Ovary (tissue), 9 donors: ENCODE measurements around the gene VWA7. TPM values are rescaled to one million over a fixed set of nuclear protein-coding genes. Genes with fewer than 3 reads are reported as not detected.

Source experiments
- DNase-seq, 5 donors: peaks; one replicate each; pipeline ENCODE4 v3.0.0-alpha.2; 2019 to 2020
- H3K27ac ChIP-seq, 2 donors: fragments of 200-600 bp; one replicate each; pipeline versions ENCODE4 v1.5.1 to v1.8.0; 2019 to 2022
- H3K27me3 ChIP-seq: fragments of 200-600 bp; one replicate; pipeline ENCODE4 v1.8.0; 2022
- H3K36me3 ChIP-seq: fragments of 200-600 bp; sonication (generic); one replicate; pipeline ENCODE4 v1.5.1; 2019
- H3K4me1 ChIP-seq: one replicate; pipeline ENCODE4 v1.8.1; 2013; ENCODE audit warnings: mild to moderate bottlenecking, moderate library complexity; ENCODE audit not compliant: insufficient read depth
- H3K4me3 ChIP-seq: fragments of 200-600 bp; sonication (generic); one replicate; pipeline ENCODE4 v1.5.1; 2017
- H3K9me3 ChIP-seq, 2 donors: fragments of 200-600 bp in 1 of 2; sonication (generic) in 1 of 2; one replicate each; pipeline versions ENCODE4 v1.5.1 to v1.8.1; 2013 to 2019; ENCODE audit warnings: mild to moderate bottlenecking in 1 of 2, moderate library complexity in 1 of 2
- EP300 ChIP-seq: sonication (generic); formaldehyde crosslinking; IDR thresholded peaks from one replicate; pipeline ENCODE4 v1.6.1; 2017; ENCODE audit warnings: antibody characterized with exemption
- POLR2A ChIP-seq: fragments of 450-650 bp; IDR thresholded peaks from one replicate; pipeline ENCODE4 v1.6.1; 2017; ENCODE audit warnings: antibody characterized with exemption, mild to moderate bottlenecking, moderate library complexity
- WGBS, 3 donors: extraction: QIAGEN DNeasy Blood & Tissue Kit in 1 of 3; methylation state at CpG; one replicate each; pipeline versions ENCODE4 v1.1.5 to v1.1.7; 2013 to 2017; 5-methylcytosine and 5-hydroxymethylcytosine counted together
- intact Hi-C, 4 donors: fragments of 100-400 bp; cut with DNase I; formaldehyde crosslinking; loops; one replicate each; pipeline versions ENCODE4 v1.11.0 to v1.15.1; 2022 to 2023
- polyA plus RNA-seq, 2 donors: library from polyadenylated mRNA; stranded (reverse); fragments of 200-250 nt in 1 of 2; fragments of 350-450 nt in 1 of 2; fragmentation: Illumina TruSeq in 1 of 2; extraction: RNeasy Lipid Tissue Mini Kit (QIAGEN cat#74804) in 1 of 2; gene quantifications; one replicate each; pipeline ENCODE4 v1.2.3, GENCODE V29; 2013 to 2014
- total RNA-seq, 7 donors: library from RNA; depleted of rRNA in 2 of 7; stranded (reverse); fragments of >200 nt in 2 of 7; fragmentation: NEBNext Ultra II Directional in 3 of 7; extraction: Animal tissue kit (Norgen Biotek cat#: 25700) in 3 of 7; gene quantifications; one replicate each; pipeline versions ENCODE4 v1.1.0 to v1.2.4, GENCODE V29; 2016 to 2023
- TF ChIP-seq, protein P1 (sequence below), 3 donors: fragments of 450-650 bp in 2 of 3; fragments of 200-600 bp in 1 of 3; IDR thresholded peaks; one replicate each; pipeline versions ENCODE4 v1.5.1 to v1.8.0; 2016 to 2022; ENCODE audit warnings: antibody characterized with exemption in 3 of 3, mild to moderate bottlenecking in 1 of 3
- donor health status: DM: no; HTN: no; CAD: no; lungs with moderate emphysema.
- donor health status: DM: no; HTN: no; CAD: no.
- donor health status: Bipolar disorder and iron deficiency.
- donor health status: DM: yes; HTN: yes; CAD: no.
- donor health status: DM: no; HTN: no; CAD: no.
- donor health status: DM: yes; HTN: yes; CAD: no.

VWA7 gene
- total and polyA plus RNA-seq, 9 donors, result 0.18 to 25.2 (median 1.4) TPM

DNA sequence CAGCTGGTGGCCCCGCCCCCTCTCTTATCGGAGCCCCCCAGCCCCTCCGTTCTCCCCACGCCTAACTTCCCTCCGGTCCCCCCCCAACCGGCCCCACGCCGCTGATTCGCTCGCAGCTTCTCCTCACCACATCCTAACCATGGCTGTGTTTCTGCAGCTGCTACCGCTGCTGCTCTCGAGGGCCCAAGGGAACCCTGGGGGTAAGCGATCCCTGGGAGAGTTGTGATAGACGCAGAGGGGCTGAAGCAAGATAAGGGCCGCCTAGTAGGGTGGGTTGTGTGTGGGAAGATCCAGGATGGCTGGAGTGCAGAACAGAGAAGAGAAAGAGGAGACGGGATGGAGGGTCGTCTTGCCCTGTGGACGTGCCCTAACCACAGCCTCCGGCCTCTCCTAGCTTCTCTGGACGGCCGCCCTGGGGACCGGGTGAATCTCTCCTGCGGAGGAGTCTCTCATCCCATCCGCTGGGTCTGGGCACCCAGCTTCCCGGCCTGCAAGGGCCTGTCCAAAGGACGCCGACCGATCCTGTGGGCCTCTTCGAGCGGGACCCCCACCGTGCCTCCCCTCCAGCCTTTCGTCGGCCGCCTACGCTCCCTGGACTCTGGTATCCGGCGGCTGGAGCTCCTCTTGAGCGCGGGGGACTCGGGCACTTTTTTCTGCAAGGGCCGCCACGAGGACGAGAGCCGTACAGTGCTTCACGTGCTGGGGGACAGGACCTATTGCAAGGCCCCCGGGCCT is 53.7 kb downstream of the VWA7 start, which contains the start of gene MPIG6B:
Gene MPIG6B, plus strand, starts transcription at position 129 of the 735 bp plus-strand sequence. Its CDS starts 11 bp downstream, at position 140.
- Histone ChIP-seq H3K36me3 (no peaks in the 10 kb centered on the region), H3K4me1 (peaks cover 2% of the 10 kb centered on the region), H3K27ac (no peak within 1 kb of the TSS), H3K4me3 (no peak within 1 kb of the TSS), H3K9me3 (no peaks in the 10 kb centered on the region), H3K27me3 (no peaks in the 10 kb centered on the region)
- no peak for TF ChIP-seq EP300
- TF ChIP-seq, protein P1, sequence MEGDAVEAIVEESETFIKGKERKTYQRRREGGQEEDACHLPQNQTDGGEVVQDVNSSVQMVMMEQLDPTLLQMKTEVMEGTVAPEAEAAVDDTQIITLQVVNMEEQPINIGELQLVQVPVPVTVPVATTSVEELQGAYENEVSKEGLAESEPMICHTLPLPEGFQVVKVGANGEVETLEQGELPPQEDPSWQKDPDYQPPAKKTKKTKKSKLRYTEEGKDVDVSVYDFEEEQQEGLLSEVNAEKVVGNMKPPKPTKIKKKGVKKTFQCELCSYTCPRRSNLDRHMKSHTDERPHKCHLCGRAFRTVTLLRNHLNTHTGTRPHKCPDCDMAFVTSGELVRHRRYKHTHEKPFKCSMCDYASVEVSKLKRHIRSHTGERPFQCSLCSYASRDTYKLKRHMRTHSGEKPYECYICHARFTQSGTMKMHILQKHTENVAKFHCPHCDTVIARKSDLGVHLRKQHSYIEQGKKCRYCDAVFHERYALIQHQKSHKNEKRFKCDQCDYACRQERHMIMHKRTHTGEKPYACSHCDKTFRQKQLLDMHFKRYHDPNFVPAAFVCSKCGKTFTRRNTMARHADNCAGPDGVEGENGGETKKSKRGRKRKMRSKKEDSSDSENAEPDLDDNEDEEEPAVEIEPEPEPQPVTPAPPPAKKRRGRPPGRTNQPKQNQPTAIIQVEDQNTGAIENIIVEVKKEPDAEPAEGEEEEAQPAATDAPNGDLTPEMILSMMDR (IDR thresholded peaks at IDR 0.05), result no peak
- no peak for TF ChIP-seq POLR2A
- DNase-seq, result no peak
- WGBS, 3 donors, result 54 to 62% (median 61%) methylated on average over 46 of the region's 46 CpGs
- intact Hi-C loops, result loop anchor here in 2 of 4 donors (2.0 to 10.0 kb wide), 2 partner anchors 47 to 461 kb away; partner anchors contain the start of gene AGER (in 1 of the 2)

DNA sequence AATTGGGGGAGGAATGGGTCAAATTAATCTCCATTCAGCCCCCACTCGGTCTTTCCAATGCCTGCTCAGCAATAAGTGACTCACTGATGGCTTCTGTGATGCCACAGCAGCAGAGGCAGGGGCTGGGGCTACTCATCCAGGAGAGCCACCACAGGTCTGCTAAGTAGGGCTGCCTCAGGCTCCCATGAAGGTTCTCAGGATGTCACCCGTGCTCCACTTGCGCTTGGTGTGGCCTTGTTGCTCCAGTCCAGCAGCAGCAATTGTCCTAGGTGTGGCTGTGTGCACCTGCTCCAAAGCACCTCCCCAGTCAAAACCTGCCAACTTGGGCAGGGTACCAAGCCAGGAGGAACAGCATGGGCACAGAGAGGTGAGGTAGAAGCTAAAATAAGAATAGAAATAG is 55.0 kb downstream of the VWA7 start:
- 86 to 89% (median 88%) methylated on average over 3 of the region's 3 CpGs for WGBS, 3 donors
- intact Hi-C loops, result loop anchor here in 2 of 4 donors (2.0 to 10.0 kb wide), 2 partner anchors 49 to 463 kb away; partner anchors contain the start of gene AGER (in 1 of the 2)
- H3K27me3 ChIP-seq, result no peaks in the 10 kb centered on the region
- DNase-seq, result no peak
- no peak overlapping the region for H3K4me3 ChIP-seq
- TF ChIP-seq POLR2A (no peak), EP300 (no peak)
- TF ChIP-seq, protein P1 (IDR thresholded peaks at IDR 0.05), result no peak
- no peaks in the 10 kb centered on the region for H3K9me3 ChIP-seq
- H3K4me1 ChIP-seq, result no peaks in the 10 kb centered on the region
- no peak overlapping the region for H3K27ac ChIP-seq
- no peaks in the 10 kb centered on the region for H3K36me3 ChIP-seq

DNA sequence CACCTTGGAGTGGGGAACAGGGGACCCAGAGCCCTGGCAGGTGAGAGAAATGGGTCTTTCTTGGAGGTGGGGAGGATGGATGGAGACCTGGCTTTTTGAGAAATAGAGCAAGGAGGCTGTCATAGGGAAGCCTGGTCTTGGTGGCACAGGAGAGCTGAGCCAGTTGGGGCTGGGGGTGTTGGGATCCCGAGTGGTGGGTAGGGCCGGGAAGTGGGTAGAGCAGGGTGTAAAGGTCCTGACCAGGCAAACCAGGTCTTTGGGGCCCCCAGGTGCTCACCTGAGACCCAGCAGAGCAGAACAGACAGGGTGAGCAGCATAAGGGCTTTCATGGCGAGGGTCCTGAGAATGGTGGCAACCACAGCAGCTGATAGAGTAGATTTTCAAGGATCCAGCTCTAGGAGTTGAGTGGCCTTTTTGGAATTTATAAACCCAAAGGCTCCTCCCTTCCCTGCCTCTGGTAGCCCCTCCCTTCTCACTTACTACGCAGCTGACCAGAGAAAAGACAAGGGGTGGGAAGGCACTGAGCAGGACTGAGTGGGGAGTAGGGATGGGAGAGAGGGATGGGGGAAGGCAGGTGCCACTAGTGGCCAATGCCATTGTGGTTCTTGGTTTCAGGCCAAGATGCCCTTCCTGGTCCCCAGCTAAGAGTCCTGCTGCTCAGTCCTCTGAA is 55.6 kb downstream of the VWA7 start, which contains the start of gene LY6G6C:
Gene LY6G6C, minus strand, starts transcription at position 396 of the 670 bp plus-strand sequence. Its CDS starts 67 bp downstream, at position 329.
- WGBS, 3 donors, result 82 to 89% (median 87%) methylated on average over 4 of the region's 4 CpGs
- Histone ChIP-seq H3K4me3 (no peak within 1 kb of the TSS), H3K9me3 (no peaks in the 10 kb centered on the region), H3K36me3 (no peaks in the 10 kb centered on the region), H3K27me3 (no peaks in the 10 kb centered on the region), H3K27ac (no peak within 1 kb of the TSS), H3K4me1 (no peaks in the 10 kb centered on the region)
- intact Hi-C loops, result loop anchor here in 2 of 4 donors (2.0 to 10.0 kb wide), 2 partner anchors 49 to 463 kb away; partner anchors contain the start of gene AGER (in 1 of the 2)
- no peak for DNase-seq
- no peak for TF ChIP-seq POLR2A

DNA sequence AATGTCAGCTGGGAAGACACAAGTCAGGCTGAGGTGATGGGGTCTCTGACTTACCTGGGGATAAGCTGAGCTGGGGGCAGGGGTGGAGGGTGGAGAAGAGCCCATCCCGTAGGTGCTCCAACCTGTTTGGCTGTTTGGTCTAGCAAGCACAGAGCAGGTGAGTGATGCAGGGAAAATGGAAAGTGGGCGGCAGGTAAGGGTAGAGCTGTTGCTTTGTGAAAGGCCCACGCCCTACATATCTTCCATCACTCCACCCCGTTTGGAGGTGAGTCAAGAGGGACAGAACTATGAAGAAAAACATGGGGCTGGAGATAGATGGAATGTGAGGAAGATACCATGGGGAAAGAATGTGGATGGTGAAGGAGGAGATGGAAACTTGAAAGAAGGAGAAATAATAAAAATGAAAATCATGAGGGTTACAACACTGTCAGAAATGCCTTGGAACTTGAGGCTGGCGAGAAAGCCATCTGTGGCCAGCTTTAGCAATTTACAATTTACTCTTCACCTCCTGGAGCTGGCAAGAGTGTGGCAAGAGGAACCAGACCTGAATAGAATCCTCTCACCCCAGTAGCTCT is 56.8 kb downstream of the VWA7 start:
- Histone ChIP-seq H3K27me3 (no peaks in the 10 kb centered on the region), H3K4me3 (no peak overlapping the region), H3K9me3 (no peaks in the 10 kb centered on the region), H3K36me3 (no peaks in the 10 kb centered on the region), H3K4me1 (no peaks in the 10 kb centered on the region), H3K27ac (no peak overlapping the region)
- DNase-seq, result no peak
- 75 to 85% (median 78%) methylated on average over 5 of the region's 5 CpGs for WGBS, 3 donors
- TF ChIP-seq, protein P1 (IDR thresholded peaks at IDR 0.05), result no peak
- TF ChIP-seq EP300, result no peak
- TF ChIP-seq POLR2A, result no peak
- intact Hi-C loops, result loop anchor here in 1 of 4 donors (10.0 kb wide), 1 partner anchor 465 kb away; the partner anchor contains the start of gene AGER
